Heart right ventricle (tissue), 16 donors: Measurements from ENCODE around the gene ARPP19. TPM values are rescaled to one million over a fixed set of nuclear protein-coding genes. Genes with fewer than 3 reads are reported as not detected.

Source experiments
- ATAC-seq, 8 donors: fragments of 200-7000 bp; cut with Tn5 transposase; one replicate each; pipeline ENCODE4 v1.9.1; 2020; ENCODE audit warnings: mild to moderate bottlenecking in 8 of 8, moderate library complexity in 8 of 8, moderate number of reproducible peaks in 1 of 8
- DNase-seq, 2 donors: peaks; one replicate each; pipeline ENCODE4 v3.0.0-alpha.2; 2020
- H3K27ac ChIP-seq, 10 donors: fragments of 200-600 bp; sonication (generic) in 2 of 10; one replicate each; pipeline versions ENCODE4 v1.5.0 to v1.8.0; 2020 to 2022; ENCODE audit warnings: mild to moderate bottlenecking in 3 of 10
- H3K27me3 ChIP-seq, 7 donors: fragments of 200-600 bp; one replicate each; pipeline ENCODE4 v1.8.0; 2021 to 2022; ENCODE audit warnings: mild to moderate bottlenecking in 2 of 7
- H3K36me3 ChIP-seq, 9 donors: fragments of 200-600 bp; sonication (generic) in 1 of 9; one replicate each; pipeline versions ENCODE4 v1.5.0 to v1.8.0; 2020 to 2022; ENCODE audit warnings: mild to moderate bottlenecking in 2 of 9
- H3K4me1 ChIP-seq, 9 donors: fragments of 200-600 bp; sonication (generic) in 1 of 9; one replicate each; pipeline versions ENCODE4 v1.5.0 to v1.8.0; 2020 to 2022; ENCODE audit warnings: mild to moderate bottlenecking in 4 of 9
- H3K4me3 ChIP-seq, 10 donors: fragments of 200-600 bp; sonication (generic) in 2 of 10; one replicate each; pipeline versions ENCODE4 v1.5.0 to v1.8.0; 2020 to 2022; ENCODE audit warnings: mild to moderate bottlenecking in 7 of 10, moderate library complexity in 2 of 10
- H3K9me3 ChIP-seq, 11 donors: fragments of 200-600 bp in 10 of 11; sonication (generic) in 2 of 11; one replicate each; pipeline versions ENCODE4 v1.5.0 to v1.8.0; 2013 to 2022; ENCODE audit warnings: mild to moderate bottlenecking in 2 of 11, control low read depth in 1 of 11, moderate library complexity in 1 of 11
- CTCF ChIP-seq, 9 donors: fragments of 200-600 bp; sonication (generic) in 2 of 9; IDR thresholded peaks; one replicate each; pipeline versions ENCODE4 v1.5.0 to v1.8.0; 2021 to 2022; ENCODE audit warnings: antibody characterized with exemption in 9 of 9, mild to moderate bottlenecking in 5 of 9, moderate library complexity in 1 of 9
- WGBS, 2 donors: extraction: QIAGEN DNeasy Blood & Tissue Kit; methylation state at CpG; one replicate each; pipeline ENCODE4 v1.1.7; 2013; ENCODE audit warnings: inconsistent platforms in 1 of 2; 5-methylcytosine and 5-hydroxymethylcytosine counted together
- intact Hi-C, 10 donors: fragments of 100-400 bp; cut with DNase I; formaldehyde crosslinking; loops; one replicate each; pipeline versions ENCODE4 v1.11.1 to v1.14.2; 2022
- polyA plus RNA-seq, 2 donors: library from polyadenylated mRNA; stranded (reverse); fragments of 200-250 nt; gene quantifications; one replicate each; pipeline ENCODE4 v1.2.3, GENCODE V29; 2013
- total RNA-seq, 10 donors: library from RNA; stranded (reverse); fragmentation: NEBNext Ultra II Directional in 3 of 10; extraction: Animal tissue kit (Norgen Biotek cat#: 25700) in 3 of 10; gene quantifications; one replicate each; pipeline versions ENCODE4 v1.2.1 to v1.2.4, GENCODE V29; 2021 to 2023
- donor health status: Arrhythmogenic right ventricular cardiomyopathy.
- donor health status: ischemic (EF 13 %, LVEDD 7.1; RV severe dilation, severe dysfunction).
- donor health status: healthy with polysubstance abuse.
- donor health status: DM: no; HTN: yes; CAD: no.
- donor health status: DM: no; HTN: no; CAD: no.
- donor health status: ischemic (EF 25% LVEDD 6.9; RV normal size, moderate dysfunction).
- donor health status: ischemic (EF 25% LVEDD 5.7; RV mildly dilated, moderate dysfunction).
- donor health status: healthy.
- donor health status: DM: yes; HTN: yes; CAD: no.
- donor health status: Ischemic cardiomyopathy.
- donor health status: ischemic (EF 35%, LVEDD 5.7; RV mildly dilated, moderate dysfunction).
- donor health status: nonischemic (EF 11% LVEDD 7.7; RV severe dilation, severe dysfunction).
- donor health status: DM: yes; HTN: yes; CAD: no.
- donor health status: PGD.
- donor health status: ischemic (EF 29% LVEDD 5.4; RV normal size, mild dysfunction).
- donor health status: nonischemic (EF 23%, LVEDD 6.1; RV moderate dilation, normal function).

The ARPP19 gene
- total and polyA plus RNA-seq, 12 donors = 20.1 to 166 (median 145) TPM

GRCh38 chr15:52559575-52559974, 9.3 kb downstream of the ARPP19 start:
- H3K27ac ChIP-seq = no peak overlapping the region
- H3K27me3 ChIP-seq = no peaks in the 10 kb centered on the region
- TF ChIP-seq CTCF (IDR thresholded peaks at IDR 0.05) = no peak
- DNase-seq (no peak), ATAC-seq (peak in 5 of 8 donors; percentile 63 to 80 (median 64))
- 59 to 69% methylated on average over 2 of the region's 2 CpGs for WGBS, 2 donors
- intact Hi-C loops = no loop called here
- peaks cover 0 to 24% (median 5%) of the 10 kb centered on the region in 9 donors for H3K36me3 ChIP-seq
- no peaks in the 10 kb centered on the region for H3K9me3 ChIP-seq
- peaks cover 3 to 95% (median 62%) of the 10 kb centered on the region in 9 donors for H3K4me1 ChIP-seq
- H3K4me3 ChIP-seq = no peak overlapping the region

GRCh38 chr15:52559022-52559421, 9.8 kb downstream of the ARPP19 start:
- ATAC-seq (no peak), DNase-seq (no peak)
- Histone ChIP-seq H3K36me3 (peaks cover 0 to 30% (median 5%) of the 10 kb centered on the region in 9 donors), H3K9me3 (no peaks in the 10 kb centered on the region), H3K27me3 (no peaks in the 10 kb centered on the region), H3K4me3 (no peak overlapping the region), H3K4me1 (peaks cover 3 to 90% (median 61%) of the 10 kb centered on the region in 9 donors), H3K27ac (no peak overlapping the region)
- 65 to 74% methylated on average over 6 of the region's 6 CpGs for WGBS, 2 donors
- no peak for TF ChIP-seq CTCF (IDR thresholded peaks at IDR 0.05)
- intact Hi-C loops = no loop called here

GRCh38 chr15:52558196-52558595, 10.6 kb downstream of the ARPP19 start:
- ATAC-seq = no peak
- H3K9me3 ChIP-seq = no peaks in the 10 kb centered on the region
- peaks cover 3 to 85% (median 65%) of the 10 kb centered on the region in 9 donors for H3K4me1 ChIP-seq
- H3K27me3 ChIP-seq = no peaks in the 10 kb centered on the region
- no peak for TF ChIP-seq CTCF (IDR thresholded peaks at IDR 0.05)
- no peak overlapping the region for H3K4me3 ChIP-seq
- no peak for DNase-seq
- intact Hi-C loops = no loop called here
- H3K27ac ChIP-seq = peak overlapping the region in 1 of 10 donors; percentile 23
- WGBS, 2 donors = 91 to 96% methylated on average over 5 of the region's 5 CpGs
- H3K36me3 ChIP-seq = peaks cover 0 to 38% (median 5%) of the 10 kb centered on the region in 9 donors

- no peak for ATAC-seq
- TF ChIP-seq CTCF (IDR thresholded peaks at IDR 0.05) = no peak
Measured at GRCh38 chr15:52557274-52557641, 11.6 kb downstream of the ARPP19 start.

More at GRCh38 chr15:52557274-52557641, 11.6 kb downstream of the ARPP19 start:
- H3K27ac ChIP-seq = no peak overlapping the region
- no peaks in the 10 kb centered on the region for H3K9me3 ChIP-seq
- no peak overlapping the region for H3K4me3 ChIP-seq
- H3K27me3 ChIP-seq = no peaks in the 10 kb centered on the region
- intact Hi-C loops = no loop called here
- H3K36me3 ChIP-seq = peaks cover 0 to 46% (median 5%) of the 10 kb centered on the region in 9 donors
- H3K4me1 ChIP-seq = peaks cover 3 to 76% (median 61%) of the 10 kb centered on the region in 9 donors
- no peak for DNase-seq
